GM19372 (cell line): ENCODE measurements around the gene TLN1.
A peak's percentile ranks its signal among the peaks of the same experiment; 100 is the strongest.

ENCODE experiments used
- ATAC-seq: cut with Tn5 transposase; IDR thresholded peaks from one replicate; pipeline ENCODE4 v1.9.1; 2021; ENCODE audit warnings: mild to moderate bottlenecking, low read depth, moderate library complexity; ENCODE audit not compliant: unreplicated experiment

Gene TLN1

GRCh38 chr9:35732800-35733541 lies 976 bp upstream of the TLN1 start:
- ATAC-seq: peak; percentile 2

DNA sequence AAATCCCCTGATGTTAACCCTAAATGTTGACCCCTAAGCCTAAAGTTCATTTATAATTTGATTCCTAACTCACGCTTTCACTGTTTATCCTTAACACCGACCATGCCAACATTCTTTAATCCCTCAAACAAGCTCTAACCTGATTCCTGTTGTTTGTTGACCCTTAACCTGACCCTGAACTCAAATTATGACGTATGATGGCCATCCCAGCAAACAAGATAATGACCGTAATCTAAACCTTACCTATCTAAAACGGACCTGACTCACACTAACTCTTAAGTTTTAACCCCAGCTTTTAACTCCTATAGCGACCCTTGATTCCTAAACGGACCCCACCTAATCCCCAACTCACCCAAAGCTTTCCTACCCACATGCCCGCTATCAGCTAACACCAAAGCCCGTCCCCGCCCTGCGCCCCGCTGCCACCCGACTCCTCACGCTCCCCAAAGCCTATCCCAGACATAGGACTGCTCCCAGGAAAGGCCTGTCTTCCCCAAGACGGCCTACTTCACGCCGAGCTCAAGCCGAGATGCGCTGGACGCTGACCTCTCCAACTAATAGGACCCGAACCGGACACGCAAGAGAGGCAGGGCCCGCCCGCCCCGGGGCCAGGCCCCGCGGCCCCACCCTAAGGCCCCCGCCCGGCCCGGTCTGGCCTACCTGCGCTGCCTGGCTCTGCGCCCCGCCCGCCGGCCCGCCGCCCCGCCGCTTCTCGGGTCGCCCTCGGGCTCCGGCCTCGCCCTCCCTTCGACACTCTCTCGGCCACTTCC lies 395 bp downstream of the TLN1 start:
- no peak for ATAC-seq

- no peak for ATAC-seq
Observed at GRCh38 chr9:35730486-35730854, 1.5 kb downstream of the TLN1 start.

- ATAC-seq: no peak
Observed at GRCh38 chr9:35729700-35730485, 2.1 kb downstream of the TLN1 start.

- ATAC-seq: no peak
Observed at GRCh38 chr9:35729101-35729500, 2.9 kb downstream of the TLN1 start.

DNA sequence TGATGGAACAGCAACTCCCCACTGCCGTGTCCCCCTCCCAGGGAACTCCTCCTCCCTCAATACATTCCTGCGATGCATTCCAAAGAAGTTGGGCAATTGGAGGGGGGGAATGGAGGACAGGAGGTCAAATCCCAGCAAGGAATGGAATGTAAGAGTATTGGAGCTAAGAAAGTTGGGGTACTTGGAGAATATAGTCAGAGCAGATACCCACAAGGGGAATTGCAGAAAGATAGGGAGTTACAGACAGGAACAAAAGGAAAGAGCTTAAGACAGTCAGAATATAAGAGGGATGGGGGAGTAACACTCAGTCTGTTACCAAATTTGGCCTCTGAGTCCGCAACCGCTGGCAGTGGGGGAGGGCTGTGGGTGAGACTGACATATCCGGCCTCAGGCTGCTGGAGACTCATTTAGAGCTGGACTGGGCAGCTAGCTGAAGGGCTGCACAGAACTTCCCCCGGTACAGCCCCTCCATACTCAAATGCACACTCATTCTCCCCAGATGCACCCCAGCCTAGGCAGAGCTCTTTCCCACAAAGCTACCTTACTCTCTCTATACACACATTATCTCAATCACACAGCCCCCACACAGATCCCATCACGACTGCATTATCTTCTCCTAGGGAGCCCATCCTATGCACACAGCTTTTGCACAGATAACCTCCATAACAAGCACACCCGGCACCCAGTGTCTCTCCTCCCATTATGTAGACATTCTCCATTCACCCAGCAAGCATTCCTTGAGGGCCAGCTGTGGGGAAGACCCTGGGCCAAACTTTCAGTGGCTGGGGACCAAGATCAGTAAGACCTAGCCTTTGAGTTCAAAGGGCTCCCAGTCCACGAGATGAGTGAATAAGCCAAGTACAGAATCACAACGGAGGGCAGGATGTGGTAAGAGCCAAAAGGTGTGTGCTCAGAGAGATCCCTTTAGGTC lies 3.7 kb downstream of the TLN1 start:
- no peak for ATAC-seq

GRCh38 chr9:35727676-35728040 lies 4.3 kb downstream of the TLN1 start:
- no peak for ATAC-seq

GRCh38 chr9:35726931-35727330 lies 5.1 kb downstream of the TLN1 start:
- ATAC-seq: no peak

DNA sequence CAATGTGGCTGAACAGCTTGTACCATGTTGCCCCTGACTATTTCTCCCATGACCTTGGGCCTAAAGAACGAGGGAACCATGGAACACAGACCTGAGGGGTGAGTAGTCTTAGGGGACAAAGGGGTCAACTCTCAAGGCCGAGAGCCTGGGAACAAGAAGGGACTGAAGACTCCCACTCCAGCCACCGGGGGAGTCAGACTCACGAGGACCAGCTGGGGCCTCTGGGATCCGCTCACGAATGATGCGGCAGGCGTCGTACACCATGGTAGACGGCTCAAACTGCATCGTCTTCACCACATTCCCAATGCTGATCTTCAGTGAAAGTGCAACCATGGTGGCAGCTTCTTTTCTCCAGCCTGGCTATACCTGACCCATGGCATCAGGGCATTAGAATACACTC lies 6.6 kb downstream of the TLN1 start:
- ATAC-seq: no peak

GRCh38 chr9:35723908-35724307 lies 8.1 kb downstream of the TLN1 start:
- ATAC-seq: no peak

DNA sequence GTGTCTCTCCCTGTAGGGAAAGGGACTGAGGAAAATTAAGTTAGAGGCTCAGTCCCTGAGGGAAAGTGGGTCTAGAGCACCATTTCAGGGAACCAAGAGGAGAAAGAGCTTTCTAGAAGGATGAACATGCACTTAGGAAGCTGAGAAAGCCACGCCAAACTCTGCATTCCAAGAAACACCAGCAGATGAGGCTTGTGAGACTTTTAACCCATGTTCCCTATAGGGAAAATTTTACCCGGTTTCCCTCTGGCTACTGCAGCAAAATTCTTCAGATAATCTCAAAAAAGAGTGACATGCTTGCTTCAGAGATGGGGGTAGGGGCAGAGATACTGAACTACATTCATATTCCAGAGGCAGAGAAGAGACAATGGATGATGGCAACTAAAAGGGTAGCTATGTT lies 8.6 kb downstream of the TLN1 start:
- ATAC-seq: no peak

- no peak for ATAC-seq
Observed at GRCh38 chr9:35719546-35719945, 12.4 kb downstream of the TLN1 start.

DNA sequence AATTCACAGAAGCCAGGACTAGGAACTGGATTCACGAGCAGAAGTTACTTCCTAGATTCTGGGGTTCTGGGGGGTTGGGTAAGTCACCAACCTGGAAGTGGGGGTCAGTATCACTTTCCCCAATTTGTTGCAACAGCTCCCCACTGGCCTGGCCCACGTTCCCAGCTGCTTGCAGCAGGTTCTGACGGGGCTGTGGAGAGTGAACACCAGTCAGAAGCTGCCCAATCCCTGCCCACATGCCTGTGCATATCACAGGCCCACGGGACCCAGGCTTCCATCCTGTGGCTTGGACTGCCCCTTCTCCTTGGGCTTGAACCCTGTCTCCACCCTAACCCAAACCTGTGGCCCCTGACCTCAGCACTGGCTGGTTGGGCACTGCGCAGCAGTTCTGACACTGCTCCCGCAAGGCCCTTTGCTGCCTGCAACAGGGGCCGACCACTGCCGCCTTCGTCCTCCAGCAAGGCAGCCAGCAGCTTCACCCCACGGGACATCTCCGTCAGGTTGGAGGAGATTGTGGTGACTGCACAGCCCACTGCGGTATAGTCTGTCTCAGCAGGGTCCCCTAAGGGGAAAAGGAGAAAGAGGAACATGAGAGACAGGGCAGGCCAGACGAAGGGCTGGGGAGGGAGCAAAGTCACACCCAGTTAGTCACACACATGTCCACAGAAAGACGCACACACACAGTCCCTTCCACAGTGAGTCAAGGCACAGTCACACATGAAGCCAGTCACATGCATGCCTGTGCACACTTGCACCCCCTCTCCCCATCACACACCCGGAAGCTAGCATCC lies 13.1 kb downstream of the TLN1 start:
- no peak for ATAC-seq

GRCh38 chr9:35717132-35717870 lies 14.7 kb downstream of the TLN1 start:
- ATAC-seq: no peak

DNA sequence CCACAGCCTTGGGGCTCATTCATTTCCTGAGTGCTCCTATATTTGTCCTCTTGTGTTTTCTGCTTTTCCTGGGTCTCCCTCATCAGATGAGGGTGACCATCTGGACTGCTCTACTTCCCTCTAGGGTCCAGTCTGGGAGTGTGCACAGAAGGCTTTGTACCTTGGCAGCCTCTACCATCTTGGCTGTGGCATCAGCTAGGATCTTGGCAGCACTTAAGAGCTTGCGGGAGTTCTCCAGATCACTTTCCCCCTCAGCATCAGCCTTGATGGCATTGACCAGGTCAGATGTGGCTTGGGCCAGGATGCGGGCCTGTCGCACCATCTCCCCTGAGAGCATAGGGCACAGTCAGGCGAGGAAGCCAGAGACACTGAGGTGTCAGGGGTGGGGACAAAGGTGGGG lies 15.8 kb downstream of the TLN1 start:
- no peak for ATAC-seq

DNA sequence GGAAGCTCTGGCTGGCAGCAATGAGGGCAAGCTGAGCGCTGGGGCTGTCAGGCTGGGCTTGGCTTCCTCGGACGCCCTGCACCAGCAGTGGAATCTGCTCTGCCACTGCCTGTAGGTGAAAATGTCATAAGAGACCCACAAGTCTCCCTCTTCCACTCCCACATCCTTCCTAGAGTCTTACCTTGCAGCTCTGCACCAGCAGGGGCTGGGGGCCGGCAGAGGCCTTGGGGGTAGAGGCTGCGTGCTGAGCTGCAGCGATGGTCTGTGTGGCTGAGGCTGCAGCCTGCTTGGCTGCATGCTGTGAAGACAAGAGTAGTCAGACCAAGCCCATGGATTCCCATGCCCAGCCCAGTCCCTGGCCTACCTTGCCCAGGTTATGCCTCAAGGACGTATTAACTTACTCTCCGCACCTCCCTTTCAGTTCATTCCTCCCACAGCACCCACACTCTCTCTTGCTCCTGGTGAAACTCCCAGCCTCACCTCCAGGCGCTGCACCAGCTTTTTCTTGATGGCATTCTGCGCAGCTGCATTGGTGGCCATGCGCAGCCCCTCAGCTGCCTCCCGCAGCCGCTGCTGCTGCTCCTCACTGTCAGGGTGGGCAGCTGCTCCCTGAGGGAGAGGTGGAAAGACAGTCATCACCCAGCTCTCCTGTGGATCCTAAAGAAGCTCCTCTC lies 17.3 kb downstream of the TLN1 start:
- ATAC-seq: no peak

DNA sequence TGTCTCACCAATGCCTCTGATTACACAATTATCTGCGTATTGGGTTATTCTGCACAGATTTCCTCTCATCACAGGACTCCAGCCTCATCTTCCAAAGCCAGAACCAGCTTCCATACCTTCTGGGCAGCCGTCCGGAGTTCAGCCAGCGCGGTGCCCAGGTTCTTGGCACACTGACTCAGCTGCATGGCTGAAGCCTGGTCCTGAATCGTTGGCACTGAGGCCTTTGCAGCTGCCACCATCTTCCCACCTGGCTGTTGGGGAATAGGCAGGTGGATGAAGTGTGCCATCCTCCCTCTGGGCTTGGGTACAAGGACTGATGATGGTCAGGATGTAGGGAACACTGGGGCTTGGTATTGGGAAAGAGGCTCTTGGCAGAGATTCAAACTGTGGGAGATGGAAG lies 17.9 kb downstream of the TLN1 start:
- no peak for ATAC-seq

- ATAC-seq: no peak
Observed at GRCh38 chr9:35713578-35713977, 18.4 kb downstream of the TLN1 start.
